Esophagus squamous epithelium (tissue), 5 donors: ENCODE results near the gene FRMD4A. TPM values are rescaled to one million over a fixed set of nuclear protein-coding genes. Genes with fewer than 3 reads are reported as not detected.

Experiments
- DNase-seq: peaks from one replicate; lab custom pipeline; 2025; lab: John Stamatoyannopoulos, UW
- H3K27ac ChIP-seq, 4 donors: fragments of 200-600 bp; sonication (generic); one replicate each; pipeline ENCODE4 v1.5.1; 2016 to 2019; ENCODE audit warnings: mild to moderate bottlenecking in 1 of 4
- H3K27me3 ChIP-seq, 4 donors: fragments of 200-600 bp; sonication (generic); 1 replicate in 3 of 4; 2 replicates in 1 of 4; pipeline versions ENCODE4 v1.5.1 to v1.6.0; 2017 to 2021; ENCODE audit warnings: antibody characterized with exemption in 1 of 4
- H3K36me3 ChIP-seq, 3 donors: fragments of 200-600 bp; sonication (generic); one replicate each; pipeline ENCODE4 v1.5.1; 2016 to 2019
- H3K4me1 ChIP-seq, 3 donors: fragments of 200-600 bp; sonication (generic); one replicate each; pipeline ENCODE4 v1.5.1; 2017 to 2019
- H3K4me3 ChIP-seq, 4 donors: fragments of 200-600 bp; sonication (generic); 1 replicate in 3 of 4; 2 replicates in 1 of 4; pipeline ENCODE4 v1.5.1; 2016 to 2019; ENCODE audit warnings: mild to moderate bottlenecking in 2 of 4, moderate library complexity in 1 of 4
- H3K9me3 ChIP-seq, 3 donors: fragments of 200-600 bp; sonication (generic); one replicate each; pipeline ENCODE4 v1.5.1; 2016 to 2019
- CTCF ChIP-seq, 6 experiments: fragments of 450-650 bp in 4 of 6; fragments of 200-600 bp in 2 of 6; sonication (generic) in 2 of 6; IDR thresholded peaks; one replicate each; pipeline ENCODE4 v1.5.1; 2016 to 2019; ENCODE audit warnings: antibody characterized with exemption in 6 of 6, mild to moderate bottlenecking in 4 of 6, moderate library complexity in 4 of 6
- POLR2A ChIP-seq, 4 donors: fragments of 450-650 bp; IDR thresholded peaks; one replicate each; pipeline ENCODE4 v1.6.1; 2017; ENCODE audit warnings: antibody characterized with exemption in 4 of 4, mild to moderate bottlenecking in 4 of 4, moderate library complexity in 3 of 4
- WGBS, 2 donors: methylation state at CpG; one replicate each; pipeline ENCODE4 v1.1.5; 2018; 5-methylcytosine and 5-hydroxymethylcytosine counted together
- intact Hi-C: fragments of 100-400 bp; cut with DNase I; formaldehyde crosslinking; loops from one replicate; pipeline ENCODE4 v1.15.0; 2022
- total RNA-seq, 4 donors: library from RNA; depleted of rRNA; stranded (reverse); fragments of >200 nt; gene quantifications; one replicate each; pipeline ENCODE4 v1.1.0, GENCODE V29; 2016
- donor health status: DM: yes; HTN: yes; CAD: no.

Gene FRMD4A
- total RNA-seq, 4 donors from 2014 or later, result 7.3 to 15.3 (median 8.6) TPM

DNA sequence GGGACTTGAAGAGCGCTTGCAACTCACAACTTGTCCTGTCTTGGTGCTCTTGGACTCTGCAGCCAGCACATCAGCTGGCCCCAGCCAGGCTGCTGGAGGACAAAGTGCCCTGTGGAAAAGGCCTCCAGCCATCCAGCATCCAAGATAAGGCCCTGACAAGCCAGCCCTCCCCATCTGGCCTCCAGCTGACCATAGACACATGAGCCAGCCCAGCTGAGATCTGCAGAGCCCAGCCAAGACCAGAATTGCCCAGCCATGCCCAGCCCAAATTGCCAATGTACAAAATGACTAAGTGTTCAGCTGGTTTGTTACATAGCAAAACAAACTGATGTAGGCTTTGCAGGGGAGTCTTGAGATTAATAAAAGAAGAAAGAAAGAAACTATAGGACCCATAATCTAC, 36.0 kb upstream of the FRMD4A start:
- H3K9me3 ChIP-seq, result no peaks in the 10 kb centered on the region
- intact Hi-C loops, result no loop called here
- H3K4me3 ChIP-seq, result no peak overlapping the region
- H3K27ac ChIP-seq, result no peak overlapping the region
- H3K27me3 ChIP-seq, result peaks cover 0 to 12% (median 0%) of the 10 kb centered on the region in 4 donors
- TF ChIP-seq POLR2A (IDR thresholded peaks at IDR 0.05) (no peak), CTCF (IDR thresholded peaks at IDR 0.05) (no peak)
- no peaks in the 10 kb centered on the region for H3K4me1 ChIP-seq
- H3K36me3 ChIP-seq, result no peaks in the 10 kb centered on the region
- WGBS, 2 donors, result 100% methylated on average over 1 of the region's 1 CpG; no CpG with 5 or more reads in 1 of the 2 donors
- DNase-seq, result no peak

DNA sequence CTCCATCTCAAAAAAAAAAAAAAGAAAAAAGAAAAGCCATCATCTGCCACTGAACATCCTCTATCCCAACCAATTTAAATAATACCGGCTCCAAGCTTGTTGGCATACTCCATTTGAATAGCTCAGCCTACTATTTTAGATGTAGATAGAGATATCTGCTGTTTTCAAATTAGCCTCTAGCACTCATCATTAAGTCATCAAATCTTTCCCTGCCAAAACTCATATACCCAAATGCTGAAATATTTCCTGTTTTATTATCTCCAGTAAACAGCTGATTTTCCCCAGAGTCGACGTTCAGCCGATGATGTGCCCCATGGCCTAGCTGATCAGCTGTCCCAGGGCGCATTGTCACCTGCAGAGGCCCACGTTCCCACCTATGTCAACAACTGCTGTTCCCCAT, 34.5 kb upstream of the FRMD4A start:
- Histone ChIP-seq H3K4me3 (no peak overlapping the region), H3K27me3 (peaks cover 0 to 8% (median 0%) of the 10 kb centered on the region in 4 donors), H3K36me3 (no peaks in the 10 kb centered on the region), H3K4me1 (no peaks in the 10 kb centered on the region), H3K27ac (no peak overlapping the region), H3K9me3 (no peaks in the 10 kb centered on the region)
- DNase-seq, result no peak
- 75 to 83% methylated on average over 6 of the region's 6 CpGs for WGBS, 2 donors
- TF ChIP-seq CTCF (IDR thresholded peaks at IDR 0.05) (no peak), POLR2A (IDR thresholded peaks at IDR 0.05) (no peak)
- intact Hi-C loops, result no loop called here

GRCh38 chr10:14362104-14362503, 31.4 kb upstream of the FRMD4A start:
- Histone ChIP-seq H3K4me3 (no peak overlapping the region), H3K27ac (no peak overlapping the region), H3K9me3 (no peaks in the 10 kb centered on the region), H3K36me3 (no peaks in the 10 kb centered on the region), H3K4me1 (peaks cover 0 to 16% (median 4%) of the 10 kb centered on the region in 3 donors), H3K27me3 (peaks cover 0 to 8% (median 0%) of the 10 kb centered on the region in 4 donors)
- no peak for DNase-seq
- intact Hi-C loops, result no loop called here
- TF ChIP-seq CTCF (IDR thresholded peaks at IDR 0.05) (no peak), POLR2A (IDR thresholded peaks at IDR 0.05) (no peak)

GRCh38 chr10:14360961-14361360, 30.2 kb upstream of the FRMD4A start:
- intact Hi-C loops, result no loop called here
- Histone ChIP-seq H3K4me1 (peaks cover 0 to 22% (median 4%) of the 10 kb centered on the region in 3 donors), H3K27ac (no peak overlapping the region), H3K36me3 (no peaks in the 10 kb centered on the region), H3K27me3 (peaks cover 0 to 8% (median 0%) of the 10 kb centered on the region in 4 donors), H3K9me3 (no peaks in the 10 kb centered on the region), H3K4me3 (no peak overlapping the region)
- DNase-seq, result no peak
- TF ChIP-seq CTCF (IDR thresholded peaks at IDR 0.05), result no peak
- TF ChIP-seq POLR2A (IDR thresholded peaks at IDR 0.05), result no peak
- WGBS, 2 donors, result 93 to 100% methylated on average over 1 of the region's 1 CpG

GRCh38 chr10:14360515-14360914, 29.8 kb upstream of the FRMD4A start:
- H3K27me3 ChIP-seq, result peaks cover 0 to 8% (median 0%) of the 10 kb centered on the region in 4 donors
- H3K36me3 ChIP-seq, result no peaks in the 10 kb centered on the region
- H3K27ac ChIP-seq, result no peak overlapping the region
- DNase-seq, result no peak
- intact Hi-C loops, result no loop called here
- peaks cover 0 to 22% (median 4%) of the 10 kb centered on the region in 3 donors for H3K4me1 ChIP-seq
- no peaks in the 10 kb centered on the region for H3K9me3 ChIP-seq
- TF ChIP-seq POLR2A (IDR thresholded peaks at IDR 0.05) (no peak), CTCF (IDR thresholded peaks at IDR 0.05) (no peak)
- H3K4me3 ChIP-seq, result no peak overlapping the region
- WGBS, 2 donors, result 58 to 67% methylated on average over 4 of the region's 4 CpGs
